Activated CD4-positive, alpha-beta T cell treated with anti-CD3 and anti-CD28 coated beads for 48 hours (primary cell): ENCODE measurements around the gene LAMC1.
"Not testable (repeated sequence)": the region's sequence is repeated elsewhere in the genome, so short reads cannot be mapped to it uniquely, and the experiment has no call there.

Source experiments
- DNase-seq: peaks from one replicate; pipeline ENCODE4 v3.0.0-alpha.2; 2020

The LAMC1 gene

GRCh38 chr1:183043872-183044854 lies 20.9 kb downstream of the LAMC1 start:
- DNase-seq, result no peak

GRCh38 chr1:183044893-183045649 lies 21.9 kb downstream of the LAMC1 start:
- no peak for DNase-seq

DNA sequence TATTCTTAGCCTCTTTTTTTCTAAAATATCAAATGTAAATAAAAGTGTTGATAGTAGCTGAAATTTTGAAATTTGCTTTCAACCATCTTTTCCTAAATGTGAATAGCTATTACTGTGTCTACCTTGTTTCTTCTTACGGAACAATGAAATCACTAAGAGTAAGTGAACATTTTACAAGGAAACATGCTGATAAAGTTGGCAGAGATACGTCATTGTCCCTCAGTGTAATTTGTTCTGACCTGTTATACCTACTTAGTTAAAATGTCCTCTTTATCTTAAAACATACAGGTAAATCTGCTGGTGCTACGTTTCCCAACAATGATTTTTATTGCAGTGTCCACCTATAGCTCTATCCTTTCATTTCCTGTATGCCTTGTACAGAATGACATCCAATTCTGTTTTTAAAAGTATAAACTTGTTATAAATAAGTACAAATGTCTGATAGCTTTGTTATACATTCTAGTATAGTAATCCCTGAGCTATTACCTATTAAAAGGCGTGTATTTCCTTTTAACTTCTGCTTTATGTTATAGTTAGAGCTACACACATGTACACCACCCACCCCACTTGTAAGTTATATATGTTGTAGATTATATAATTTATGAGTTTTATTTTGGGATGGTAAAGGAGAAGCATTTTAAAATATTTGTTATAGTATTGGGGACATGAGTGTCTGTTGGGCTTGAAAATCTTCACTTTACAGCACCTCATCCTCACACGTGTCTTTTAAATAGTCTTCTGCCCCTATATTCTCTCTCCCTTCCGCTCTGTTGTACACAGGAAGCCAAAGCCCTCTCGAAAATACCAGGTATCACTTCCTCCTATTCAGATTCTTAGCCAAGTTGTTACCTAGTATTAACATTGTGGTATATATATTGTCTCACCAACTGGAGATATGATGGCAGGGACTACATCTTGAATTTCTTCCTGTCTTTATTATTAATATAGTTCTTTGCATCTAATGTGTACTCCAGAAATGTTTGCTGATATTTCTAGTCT lies 25.2 kb downstream of the LAMC1 start:
- no peak for DNase-seq

DNA sequence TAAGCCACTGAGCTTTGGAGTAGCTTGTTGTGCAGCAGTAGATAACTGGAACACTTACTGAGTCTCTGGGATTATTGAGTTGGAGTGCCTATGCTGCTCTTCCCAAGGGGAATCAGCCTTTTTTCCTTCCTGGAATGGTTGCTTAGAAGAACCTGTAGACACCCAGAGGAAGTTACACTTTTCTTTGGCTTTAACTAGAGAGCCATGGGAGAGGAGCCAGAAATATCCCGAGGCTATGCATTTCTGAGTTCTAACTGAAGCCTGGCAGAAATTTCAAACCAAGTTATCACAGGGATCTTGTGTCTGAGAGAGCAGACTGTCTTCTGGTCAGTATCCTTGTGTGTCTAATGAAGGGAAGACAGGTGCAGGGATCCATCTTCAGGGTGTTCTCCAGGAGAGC lies 28.3 kb downstream of the LAMC1 start:
- no peak for DNase-seq

DNA sequence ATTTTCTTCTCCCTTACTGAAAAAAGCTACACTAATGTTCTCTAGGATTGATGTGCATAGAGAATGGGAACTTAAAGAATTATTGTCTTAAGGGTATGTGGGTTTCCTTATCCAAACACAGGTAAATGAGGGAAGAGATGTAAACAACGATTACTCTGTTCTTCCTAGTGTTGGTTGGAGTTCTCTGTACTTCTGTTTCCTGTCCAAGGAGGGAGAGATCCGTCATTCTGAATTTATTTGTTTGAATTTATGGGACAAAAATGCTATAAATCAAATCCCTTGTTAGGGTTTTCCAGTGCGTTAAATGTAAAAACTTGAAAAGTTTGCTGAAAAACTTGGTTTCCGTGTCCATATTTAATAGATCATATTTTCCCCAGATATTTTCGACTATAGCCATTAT lies 29.6 kb downstream of the LAMC1 start:
- DNase-seq, result no peak

GRCh38 chr1:183058851-183059502 lies 35.8 kb downstream of the LAMC1 start:
- no peak for DNase-seq

DNA sequence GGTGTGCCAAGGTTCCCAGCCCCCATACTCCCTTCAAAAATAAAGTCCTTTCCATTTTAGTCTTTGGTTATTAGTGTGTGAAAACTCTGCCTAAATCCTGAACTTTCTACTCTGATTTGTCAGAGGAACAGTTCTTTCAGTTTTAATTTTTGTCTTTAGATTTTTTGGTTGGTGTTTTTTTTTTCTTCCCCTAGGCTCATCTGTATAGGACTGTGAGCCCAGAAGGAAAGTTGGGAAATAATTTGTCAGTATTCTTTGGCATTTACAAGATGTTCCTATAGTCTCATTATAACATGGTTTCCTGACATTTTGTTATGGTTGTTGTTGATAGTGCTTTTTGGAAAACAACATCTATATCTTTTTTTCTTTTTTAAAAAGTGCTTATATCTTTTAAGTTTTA lies 38.0 kb downstream of the LAMC1 start:
- DNase-seq, result no peak

GRCh38 chr1:183063349-183063748 lies 40.1 kb downstream of the LAMC1 start:
- no peak for DNase-seq

DNA sequence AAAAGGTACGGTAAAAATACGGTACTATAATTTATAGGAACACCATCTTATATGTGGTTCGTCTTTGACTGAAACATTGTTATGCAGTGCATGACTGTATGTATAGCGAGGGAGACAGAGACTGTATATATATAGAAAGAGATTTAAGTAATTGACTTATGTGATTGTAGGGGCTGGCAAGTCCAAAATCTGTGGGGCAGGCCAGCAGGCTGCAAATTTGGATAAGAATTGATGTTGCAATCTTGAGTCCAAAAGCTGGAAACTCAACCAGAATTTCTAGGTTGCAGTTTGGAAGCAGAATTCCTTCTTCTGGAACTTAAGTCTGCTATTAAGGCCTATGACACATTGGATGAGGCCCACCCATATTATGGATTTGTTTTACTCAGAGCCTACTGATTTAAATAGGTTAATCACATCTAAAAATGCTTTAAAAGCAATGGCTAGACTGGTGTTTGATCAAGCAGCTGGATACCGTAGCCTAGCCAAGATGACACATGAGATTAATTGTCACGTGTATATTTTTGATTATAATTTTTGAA lies 42.0 kb downstream of the LAMC1 start:
- DNase-seq, result no peak

GRCh38 chr1:183066432-183066831 lies 43.2 kb downstream of the LAMC1 start:
- not testable (repeated sequence) for DNase-seq

DNA sequence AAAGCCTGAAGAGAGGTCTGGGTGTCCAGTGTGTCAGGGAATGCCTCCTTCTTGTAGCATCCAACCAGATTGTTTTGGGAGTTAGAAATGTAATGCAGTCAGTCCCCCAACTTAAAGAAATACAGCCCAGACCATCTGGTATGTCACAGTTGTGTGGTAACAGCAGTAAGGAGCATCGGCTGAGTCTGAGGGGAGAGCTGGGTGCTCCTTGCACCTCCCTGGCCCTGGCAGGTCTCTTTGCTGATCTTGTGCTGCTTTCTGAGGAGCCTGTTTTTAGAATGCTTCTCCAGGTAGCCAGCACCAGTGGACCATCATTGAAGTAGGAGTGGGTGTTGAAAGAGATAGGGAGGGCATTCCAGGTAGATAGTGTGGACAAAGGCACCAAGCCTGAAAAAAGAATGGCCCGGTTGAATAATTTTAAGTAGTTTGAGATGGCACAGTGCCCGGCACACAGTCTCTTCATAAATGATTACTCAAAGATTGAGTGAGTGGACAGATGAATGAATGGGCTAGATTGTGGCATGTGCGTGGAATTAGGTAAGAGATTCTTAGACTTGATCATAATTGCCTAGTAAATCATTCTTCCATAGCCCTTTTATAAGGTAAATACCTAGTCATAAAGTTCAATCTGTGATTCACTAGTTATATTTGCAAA lies 46.5 kb downstream of the LAMC1 start:
- DNase-seq, result no peak

- no peak for DNase-seq
Observed at GRCh38 chr1:183070234-183070922, 47.2 kb downstream of the LAMC1 start.

DNA sequence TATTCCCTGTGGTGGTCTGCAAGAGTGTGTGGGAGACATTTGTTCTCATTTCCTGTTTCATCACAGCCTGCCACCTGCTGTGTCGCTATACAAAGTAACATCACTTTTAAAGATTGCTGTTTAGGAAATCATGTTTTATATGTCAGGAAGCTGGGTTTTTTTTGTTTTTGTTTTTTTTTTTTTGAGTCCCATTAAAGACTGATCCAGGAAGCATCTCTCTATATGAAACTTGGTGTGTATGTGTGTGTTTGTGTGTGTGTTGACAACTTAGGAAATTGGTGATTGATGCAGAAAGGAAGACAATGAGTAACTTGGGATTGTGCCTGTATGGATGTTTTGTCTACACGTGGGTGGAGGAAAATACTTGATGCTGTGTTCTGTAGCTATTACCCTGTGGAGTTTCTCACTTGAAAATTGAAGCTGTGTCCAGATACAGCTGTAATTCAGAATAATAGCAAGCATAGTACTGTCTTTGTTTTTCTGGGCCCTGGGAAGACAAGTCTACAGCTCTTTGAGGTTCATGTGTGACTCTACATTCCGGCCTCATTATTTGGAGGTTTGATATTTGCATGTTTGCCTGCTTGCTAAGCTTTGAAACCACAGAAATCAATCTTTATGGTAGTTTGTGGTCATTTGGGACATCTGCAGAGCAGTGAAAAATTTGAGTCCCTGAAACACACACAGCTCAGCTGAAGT lies 47.9 kb downstream of the LAMC1 start:
- no peak for DNase-seq

DNA sequence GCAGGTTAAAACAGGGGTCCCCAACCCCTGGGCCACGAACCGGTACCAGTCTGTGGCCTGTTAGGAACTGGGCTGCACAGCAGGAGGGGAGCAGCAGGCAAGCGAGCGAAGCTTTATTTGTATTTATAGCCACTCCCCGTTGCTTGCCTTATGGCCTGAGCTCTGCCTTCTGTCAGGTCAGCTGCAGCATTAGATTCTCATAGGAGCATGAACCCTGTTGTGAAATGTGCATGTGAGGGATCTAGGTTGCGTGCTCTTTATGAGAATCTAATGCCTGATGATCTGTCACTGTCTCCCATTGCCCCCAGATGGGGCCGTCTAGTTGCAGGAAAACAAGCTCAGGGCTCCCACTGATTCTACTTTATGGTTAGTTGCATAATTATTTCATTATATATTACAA lies 49.4 kb downstream of the LAMC1 start:
- not testable (repeated sequence) for DNase-seq

GRCh38 chr1:183073320-183073719 lies 50.1 kb downstream of the LAMC1 start:
- no peak for DNase-seq

GRCh38 chr1:183074215-183074614 lies 51.0 kb downstream of the LAMC1 start:
- no peak for DNase-seq

GRCh38 chr1:183075861-183076260 lies 52.6 kb downstream of the LAMC1 start:
- DNase-seq, result no peak

- DNase-seq, result no peak
Observed at GRCh38 chr1:183077097-183077496, 53.9 kb downstream of the LAMC1 start.

DNA sequence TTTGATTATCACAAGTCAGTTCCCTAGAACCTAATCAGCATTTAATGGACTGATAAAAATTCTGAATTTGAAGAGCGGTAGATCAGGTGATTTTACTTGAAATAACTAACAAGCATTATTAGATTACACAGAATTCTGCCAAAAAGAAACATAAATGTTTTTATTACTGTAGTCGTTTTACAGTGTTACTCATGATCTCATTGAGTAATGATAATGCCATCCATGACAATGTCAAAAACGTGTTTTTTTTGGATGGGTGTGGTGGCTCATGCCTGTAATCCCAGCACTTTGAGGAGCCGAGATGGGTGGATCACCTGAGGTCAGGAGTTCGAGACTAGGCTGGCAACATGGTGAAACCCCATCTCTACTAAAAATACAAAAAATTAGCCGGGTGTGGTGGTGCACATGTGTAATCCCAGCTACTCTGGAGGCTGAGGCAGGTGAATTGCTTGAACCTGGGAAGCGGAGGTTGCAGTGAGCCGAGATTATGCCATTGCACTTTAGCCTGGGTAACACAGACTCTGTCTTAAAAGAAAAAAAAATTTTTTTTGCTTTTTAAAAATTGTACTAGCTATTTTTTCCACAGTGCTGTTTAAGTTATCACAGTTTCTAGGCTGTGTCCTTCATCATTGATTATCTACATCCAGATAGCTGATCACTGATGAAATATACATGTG lies 56.6 kb downstream of the LAMC1 start:
- no peak for DNase-seq
